GM19452 (cell line): ENCODE data around the gene CTCFL.

Experiments
- ATAC-seq: cut with Tn5 transposase; IDR thresholded peaks from one replicate; pipeline ENCODE4 v1.9.1; 2021; ENCODE audit not compliant: unreplicated experiment

CTCFL gene

GRCh38 chr20:57560554-57561355 lies 35.8 kb upstream of the CTCFL start, which contains the start of gene PCK1:
Gene PCK1, plus strand, starts transcription at chr20:57561110. Its CDS starts 302 bp downstream, at chr20:57561412.
- no peak for ATAC-seq

- ATAC-seq = no peak
Observed at GRCh38 chr20:57559658-57560553, 35.0 kb upstream of the CTCFL start.

- ATAC-seq = no peak
Observed at GRCh38 chr20:57559289-57559634, 34.3 kb upstream of the CTCFL start.

- no peak for ATAC-seq
Observed at GRCh38 chr20:57558614-57559288, 33.8 kb upstream of the CTCFL start.

- ATAC-seq = no peak
Observed at GRCh38 chr20:57557926-57558613, 33.1 kb upstream of the CTCFL start.

GRCh38 chr20:57556980-57557274 lies 32.0 kb upstream of the CTCFL start:
- no peak for ATAC-seq

- ATAC-seq = no peak
Observed at GRCh38 chr20:57555457-57556184, 30.7 kb upstream of the CTCFL start.

- ATAC-seq = no peak
Observed at GRCh38 chr20:57553376-57554018, 28.6 kb upstream of the CTCFL start.

GRCh38 chr20:57552471-57552870 lies 27.5 kb upstream of the CTCFL start:
- ATAC-seq = no peak

- no peak for ATAC-seq
Observed at GRCh38 chr20:57548177-57549058, 23.5 kb upstream of the CTCFL start.

GRCh38 chr20:57546956-57547649 lies 22.2 kb upstream of the CTCFL start:
- no peak for ATAC-seq

- no peak for ATAC-seq
Observed at GRCh38 chr20:57545927-57546662, 21.2 kb upstream of the CTCFL start.

- ATAC-seq = no peak
Observed at GRCh38 chr20:57544838-57545564, 20.1 kb upstream of the CTCFL start.

- no peak for ATAC-seq
Observed at GRCh38 chr20:57543754-57544153, 18.8 kb upstream of the CTCFL start.

GRCh38 chr20:57540890-57541580 lies 16.1 kb upstream of the CTCFL start:
- ATAC-seq = no peak

GRCh38 chr20:57539889-57540288 lies 14.9 kb upstream of the CTCFL start:
- no peak for ATAC-seq
